ENCODE data around the gene C20orf144.

- TF ChIP-seq CTCF (IDR thresholded peaks at IDR 0.05) (no peak), POLR2AphosphoS5 (IDR thresholded peaks at IDR 0.05) (no peak), POLR2A (IDR thresholded peaks at IDR 0.05) (no peak), EP300 (IDR thresholded peaks at IDR 0.05) (no peak)
Observed at GRCh38 chr20:33646191-33646590, 15.9 kb upstream of the C20orf144 start.
